H54 (cell line): ENCODE results near the gene PATE4.

ENCODE experiments used
- DNase-seq: peaks from one replicate; pipeline ENCODE4 v3.0.0; 2011; ENCODE audit warnings: low spot score, mixed read lengths; ENCODE audit not compliant: insufficient read length
- FAIRE-seq: peaks from 3 replicates; lab custom pipeline; 2011; peaks lifted over from hg19 to GRCh38; lab: Jason Lieb, UNC
- POLR2A ChIP-seq: IDR thresholded peaks from 2 replicates; pipeline ENCODE4 v1.6.1; 2011; ENCODE audit warnings: low read depth, mild to moderate bottlenecking, low read length

PATE4 gene

DNA sequence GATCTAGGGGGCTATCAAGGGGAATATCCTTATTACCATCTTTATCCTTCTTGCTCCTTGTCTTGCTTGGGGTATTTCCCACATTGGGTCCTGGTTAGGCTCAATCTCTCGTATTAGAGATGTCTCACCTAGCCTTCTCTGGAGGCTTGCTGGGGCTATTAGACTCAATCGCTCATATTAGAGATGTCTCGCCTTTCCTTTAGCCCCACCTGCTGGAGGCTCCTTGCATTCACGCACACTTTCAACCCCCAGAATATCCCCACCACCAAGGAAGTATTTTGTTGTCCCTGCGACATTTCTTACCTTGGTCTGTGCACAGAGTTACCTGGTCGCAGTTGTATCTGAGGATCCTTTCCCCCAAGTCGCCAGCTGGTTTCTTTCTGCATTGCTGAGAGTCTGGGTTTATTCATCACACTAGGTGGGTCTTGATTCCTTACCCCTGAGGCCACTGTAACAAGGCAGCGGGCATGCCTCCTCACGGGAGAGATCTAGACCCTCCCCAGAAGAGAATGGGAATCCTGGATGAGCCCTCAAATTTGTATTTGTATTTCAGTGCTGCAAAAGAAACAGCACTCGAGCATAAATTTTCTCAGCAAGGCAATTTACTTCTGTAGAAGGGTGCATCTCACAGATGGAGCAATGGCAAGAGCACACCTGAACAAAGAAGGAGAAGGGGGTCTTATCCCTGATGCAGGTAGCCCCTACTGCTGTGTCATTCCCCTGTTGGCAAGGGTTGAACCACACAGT is 38.4 kb downstream of the PATE4 start:
- FAIRE-seq (no peak), DNase-seq (no peak)
- TF ChIP-seq POLR2A: no peak

GRCh38 chr11:125872138-125872491 is 39.0 kb downstream of the PATE4 start:
- no peak for FAIRE-seq
- DNase-seq: no peak
- no peak for TF ChIP-seq POLR2A

DNA sequence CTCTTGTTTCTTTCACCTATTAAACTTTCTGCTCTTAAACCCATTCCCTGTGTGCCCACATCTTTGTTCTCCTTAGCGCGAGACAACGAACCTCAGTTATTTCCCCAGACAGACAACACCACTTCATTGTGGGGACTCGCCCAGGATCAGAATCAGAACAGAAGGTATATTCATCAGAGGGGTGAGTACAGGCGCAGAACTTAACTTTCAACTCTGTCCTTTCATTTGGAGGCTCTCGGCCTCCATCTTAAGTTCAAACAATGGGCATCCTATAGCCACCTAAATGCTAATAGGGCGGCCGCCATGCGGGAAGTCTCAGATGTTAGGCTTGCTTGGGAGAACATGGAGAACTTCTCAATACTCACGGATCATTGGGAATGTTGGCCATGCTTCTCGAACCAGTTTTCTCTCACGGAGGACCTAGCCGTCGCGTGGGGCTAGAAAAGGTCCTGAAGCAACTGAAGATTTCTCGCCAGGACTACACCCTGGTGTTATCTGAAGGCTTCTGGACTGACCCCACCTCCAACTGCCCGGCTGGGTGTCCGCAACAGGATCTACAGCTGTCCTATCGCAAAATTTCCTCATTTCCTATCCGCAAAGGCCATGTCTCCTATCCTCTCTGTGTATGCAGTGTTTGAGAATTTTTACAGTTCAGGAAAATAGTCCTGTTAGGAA is 40.9 kb downstream of the PATE4 start:
- FAIRE-seq: no peak
- no peak for TF ChIP-seq POLR2A
- no peak for DNase-seq

GRCh38 chr11:125874556-125875124 is 41.5 kb downstream of the PATE4 start:
- peak; percentile 48 for FAIRE-seq
- no peak for TF ChIP-seq POLR2A
- DNase-seq: peak; percentile 38

GRCh38 chr11:125881291-125881690 is 48.2 kb downstream of the PATE4 start:
- FAIRE-seq: no peak
- no peak for DNase-seq
- no peak for TF ChIP-seq POLR2A

GRCh38 chr11:125883375-125883774 is 50.3 kb downstream of the PATE4 start:
- TF ChIP-seq POLR2A: no peak
- FAIRE-seq: no peak

DNA sequence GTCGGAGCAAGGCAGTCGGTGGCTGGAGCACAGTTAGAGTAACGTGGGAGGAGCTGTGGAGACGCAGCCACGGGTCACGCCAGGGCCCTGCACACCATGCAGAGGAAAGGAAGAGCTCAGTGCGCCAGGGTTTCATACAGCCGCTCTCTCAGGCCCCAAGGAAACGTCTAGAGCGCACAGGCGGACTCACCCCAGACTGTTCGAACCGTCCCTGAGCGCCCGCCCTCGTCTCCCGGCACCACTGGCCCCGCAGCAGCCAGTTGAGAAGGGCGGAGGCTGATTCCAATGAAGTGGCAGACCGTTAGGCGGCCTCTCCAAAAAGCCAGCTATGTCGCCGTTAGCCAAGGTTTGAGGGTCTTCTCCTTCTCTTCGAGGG is 53.9 kb downstream of the PATE4 start:
- FAIRE-seq (no peak), DNase-seq (no peak)
- TF ChIP-seq POLR2A: no peak

More at GRCh38 chr11:125883375-125883774, 50.3 kb downstream of the PATE4 start:
- no peak for DNase-seq

DNA sequence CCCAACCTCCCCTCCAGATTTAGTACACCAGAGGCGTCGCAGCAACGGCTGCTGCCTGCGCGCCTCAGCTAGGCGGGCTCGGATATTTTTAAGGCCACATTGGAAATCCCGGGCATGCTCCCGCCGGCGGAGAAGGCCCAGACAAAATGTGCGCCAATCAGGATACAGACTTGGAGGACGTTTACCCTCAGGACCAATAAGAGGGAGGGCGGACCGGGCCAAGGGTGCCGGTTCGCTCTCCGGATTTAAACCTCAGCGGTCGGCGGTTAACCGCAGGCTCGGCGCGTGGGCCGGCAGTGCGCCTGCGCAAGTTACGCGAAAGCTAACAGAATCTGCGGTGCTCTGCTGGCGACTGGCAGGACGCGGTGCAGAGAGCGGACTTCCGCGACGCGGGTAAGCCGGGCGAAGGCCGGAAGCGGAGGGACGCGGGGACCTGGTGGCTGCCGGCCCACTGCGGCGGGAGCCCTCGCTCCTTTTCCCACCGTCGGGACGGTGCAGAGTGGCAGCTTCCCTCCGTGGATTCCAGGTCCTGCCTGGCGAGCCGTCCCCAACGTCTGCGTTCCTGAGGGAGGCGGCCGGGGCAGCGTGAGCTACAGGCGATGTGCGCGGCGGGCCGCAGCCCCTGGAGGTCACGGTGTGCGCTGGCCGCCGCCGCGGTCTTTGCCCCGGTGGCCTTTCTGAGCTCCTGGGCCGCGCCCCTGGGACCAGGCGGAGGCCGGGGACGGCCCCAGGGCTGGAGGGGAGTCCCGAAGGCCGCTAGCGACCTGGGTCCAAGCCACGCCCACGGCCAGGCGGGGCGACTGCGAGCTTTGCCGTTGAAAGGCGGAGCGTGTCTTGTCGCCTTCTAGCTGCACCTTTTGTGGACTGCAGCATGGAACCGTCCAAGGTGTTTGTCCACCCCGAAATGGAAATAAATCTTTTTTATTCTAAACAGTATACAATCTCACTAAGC is 54.5 kb downstream of the PATE4 start, which contains the start of gene HYLS1:
HYLS1 (plus strand) TSS at position 296 of the 952 bp plus-strand sequence. CDS start 11,701 bp downstream, outside the sequence.
- peak; percentile 60 for TF ChIP-seq POLR2A
- peak; percentile 55 for DNase-seq
- FAIRE-seq: peak; percentile 83
